Measurements from ENCODE around the gene FSTL1. TPM values are rescaled to one million over a fixed set of nuclear protein-coding genes. Genes with fewer than 3 reads are reported as not detected.

Gene FSTL1
- polyA plus RNA-seq, 1 of the 3 experiments (the other 2 are of a cell fraction), result 329 TPM

- TF ChIP-seq RFX5 (IDR thresholded peaks at IDR 0.05; ENCODE audit: low read length), result no peak
- no peak for TF ChIP-seq CTCF (IDR thresholded peaks at IDR 0.05)
- no peak for TF ChIP-seq RAD21 (IDR thresholded peaks at IDR 0.05; ENCODE audit: low read length)
- TF ChIP-seq SIN3A (IDR thresholded peaks at IDR 0.05; ENCODE audit: borderline replicate concordance, low read depth, low read length), result no peak
These were observed 9.0 kb downstream of the FSTL1 start (continued) for GRCh38 chr3:120441776-120442175.

- no peak overlapping the region for H2AFZ ChIP-seq (ENCODE audit: low read depth)
- peaks cover 13 to 53% of the 10 kb centered on the region in 2 experiments for H3K4me1 ChIP-seq (ENCODE audit: control insufficient read depth in 1 of 2, insufficient read depth in 2 of 2, low read depth in 1 of 2, low read length in 1 of 2)
- H3K4me2 ChIP-seq, result peak overlapping the region; percentile 38
- H3K9ac ChIP-seq, result no peak overlapping the region
- DNase-seq, result no peak
- H3K79me2 ChIP-seq (ENCODE audit: insufficient read depth), result peaks cover 100% of the 10 kb centered on the region
- H3K27ac ChIP-seq (ENCODE audit: low read depth in 2 of 2, low read length in 1 of 2), result peak overlapping the region; percentile 28 to 96; a peak in 3 of 4 replicates
- no peaks in the 10 kb centered on the region for H3K9me2 ChIP-seq
- H3K27me3 ChIP-seq (ENCODE audit: insufficient read depth), result no peaks in the 10 kb centered on the region
- POLR2A ChIA-PET, result no interaction called here
- peaks cover 47 to 53% of the 10 kb centered on the region in 2 experiments for H3K36me3 ChIP-seq (replicated peaks in 1 of 2; ENCODE audit: control insufficient read depth in 1 of 2, insufficient read depth in 2 of 2, low read length in 1 of 2)
- H3K9me3 ChIP-seq, result no peaks in the 10 kb centered on the region
- no peak for TF ChIP-seq CTCF (IDR thresholded peaks at IDR 0.05)
- TF ChIP-seq FOXM1 (IDR thresholded peaks at IDR 0.05; ENCODE audit: low read depth), result no peak
- TF ChIP-seq TCF12 (IDR thresholded peaks at IDR 0.05), result no peak
- TF ChIP-seq USF1 (IDR thresholded peaks at IDR 0.05; ENCODE audit: borderline replicate concordance, low read depth), result no peak
- TF ChIP-seq MEF2A (IDR thresholded peaks at IDR 0.05; ENCODE audit: borderline replicate concordance, low read depth), result no peak
- TF ChIP-seq, protein P1, sequence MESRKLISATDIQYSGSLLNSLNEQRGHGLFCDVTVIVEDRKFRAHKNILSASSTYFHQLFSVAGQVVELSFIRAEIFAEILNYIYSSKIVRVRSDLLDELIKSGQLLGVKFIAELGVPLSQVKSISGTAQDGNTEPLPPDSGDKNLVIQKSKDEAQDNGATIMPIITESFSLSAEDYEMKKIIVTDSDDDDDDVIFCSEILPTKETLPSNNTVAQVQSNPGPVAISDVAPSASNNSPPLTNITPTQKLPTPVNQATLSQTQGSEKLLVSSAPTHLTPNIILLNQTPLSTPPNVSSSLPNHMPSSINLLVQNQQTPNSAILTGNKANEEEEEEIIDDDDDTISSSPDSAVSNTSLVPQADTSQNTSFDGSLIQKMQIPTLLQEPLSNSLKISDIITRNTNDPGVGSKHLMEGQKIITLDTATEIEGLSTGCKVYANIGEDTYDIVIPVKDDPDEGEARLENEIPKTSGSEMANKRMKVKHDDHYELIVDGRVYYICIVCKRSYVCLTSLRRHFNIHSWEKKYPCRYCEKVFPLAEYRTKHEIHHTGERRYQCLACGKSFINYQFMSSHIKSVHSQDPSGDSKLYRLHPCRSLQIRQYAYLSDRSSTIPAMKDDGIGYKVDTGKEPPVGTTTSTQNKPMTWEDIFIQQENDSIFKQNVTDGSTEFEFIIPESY (IDR thresholded peaks at IDR 0.05; ENCODE audit: borderline replicate concordance, low read depth), result no peak
- TF ChIP-seq, protein P2, sequence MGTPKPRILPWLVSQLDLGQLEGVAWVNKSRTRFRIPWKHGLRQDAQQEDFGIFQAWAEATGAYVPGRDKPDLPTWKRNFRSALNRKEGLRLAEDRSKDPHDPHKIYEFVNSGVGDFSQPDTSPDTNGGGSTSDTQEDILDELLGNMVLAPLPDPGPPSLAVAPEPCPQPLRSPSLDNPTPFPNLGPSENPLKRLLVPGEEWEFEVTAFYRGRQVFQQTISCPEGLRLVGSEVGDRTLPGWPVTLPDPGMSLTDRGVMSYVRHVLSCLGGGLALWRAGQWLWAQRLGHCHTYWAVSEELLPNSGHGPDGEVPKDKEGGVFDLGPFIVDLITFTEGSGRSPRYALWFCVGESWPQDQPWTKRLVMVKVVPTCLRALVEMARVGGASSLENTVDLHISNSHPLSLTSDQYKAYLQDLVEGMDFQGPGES (IDR thresholded peaks at IDR 0.05; ENCODE audit: low read depth, low read length), result no peak
- TF ChIP-seq JUND (IDR thresholded peaks at IDR 0.05), result no peak
- TF ChIP-seq POLR2AphosphoS5 (IDR thresholded peaks at IDR 0.05; ENCODE audit: low read depth, low read length), result no peak
- no peak for TF ChIP-seq NFIC (IDR thresholded peaks at IDR 0.05; ENCODE audit: borderline replicate concordance)
- TF ChIP-seq FOXJ3 (CRISPR knock-in tag; IDR thresholded peaks at IDR 0.05), result no peak
- peaks cover 64% of the 10 kb centered on the region for H3F3A ChIP-seq (replicated peaks; ENCODE audit: insufficient read depth)
- CTCF ChIA-PET, result interaction anchor here (1.0 to 1.3 kb wide), 3 partner anchors 9 to 118 kb away, joined by 3 read pairs; no protein-coding TSS in a partner anchor
- H3K4me3 ChIP-seq (ENCODE audit: low read depth in 2 of 2, low read length in 1 of 2), result no peak overlapping the region
- WGBS (ENCODE audit: low lambda C conversion rate), result 83% methylated on average over 3 of the region's 3 CpGs
- peaks cover 77% of the 10 kb centered on the region for H4K20me1 ChIP-seq (ENCODE audit: insufficient read depth)
These were observed 10.0 kb downstream of the FSTL1 start for GRCh38 chr3:120440762-120441161.

Data from SK-N-SH (cell line).